NCI-H1694 (cell line): ENCODE measurements around the gene GNS.
A peak's percentile ranks its signal among the peaks of the same experiment; 100 is the strongest.

ENCODE experiments used
- DNase-seq: peaks from one replicate; lab custom pipeline; 2025; lab: John Stamatoyannopoulos, UW

The GNS gene

GRCh38 chr12:64735442-64735841 lies 23.8 kb downstream of the GNS start:
- no peak for DNase-seq

GRCh38 chr12:64733857-64734256 lies 25.3 kb downstream of the GNS start:
- DNase-seq: peak; percentile 85

GRCh38 chr12:64731683-64732082 lies 27.5 kb downstream of the GNS start:
- DNase-seq: no peak

- DNase-seq: no peak
Measured at GRCh38 chr12:64730588-64730969, 28.6 kb downstream of the GNS start.

GRCh38 chr12:64729909-64730587 lies 29.2 kb downstream of the GNS start:
- DNase-seq: peak; percentile 25

- DNase-seq: no peak
Measured at GRCh38 chr12:64724201-64724745, 34.9 kb downstream of the GNS start.

- DNase-seq: no peak
Measured at GRCh38 chr12:64723630-64724029, 35.6 kb downstream of the GNS start.

- no peak for DNase-seq
Measured at GRCh38 chr12:64722835-64723234, 36.4 kb downstream of the GNS start.

- no peak for DNase-seq
Measured at GRCh38 chr12:64720884-64721283, 38.3 kb downstream of the GNS start.

GRCh38 chr12:64718649-64719048 lies 40.6 kb downstream of the GNS start:
- no peak for DNase-seq

- DNase-seq: no peak
Measured at GRCh38 chr12:64716839-64717455, 42.3 kb downstream of the GNS start.

- no peak for DNase-seq
Measured at GRCh38 chr12:64716371-64716770, 42.8 kb downstream of the GNS start.

GRCh38 chr12:64714551-64714968 lies 44.6 kb downstream of the GNS start:
- no peak for DNase-seq

GRCh38 chr12:64713376-64713775 lies 45.8 kb downstream of the GNS start:
- no peak for DNase-seq

- DNase-seq: no peak
Measured at GRCh38 chr12:64709429-64709828, 49.8 kb downstream of the GNS start.

- DNase-seq: no peak
Measured at GRCh38 chr12:64707926-64708325, 51.3 kb downstream of the GNS start.

- no peak for DNase-seq
Measured at GRCh38 chr12:64707362-64707761, 51.8 kb downstream of the GNS start.

- no peak for DNase-seq
Measured at GRCh38 chr12:64706857-64707256, 52.3 kb downstream of the GNS start.

GRCh38 chr12:64706306-64706705 lies 52.9 kb downstream of the GNS start:
- DNase-seq: no peak

- no peak for DNase-seq
Measured at GRCh38 chr12:64701283-64701682, 57.9 kb downstream of the GNS start.

- no peak for DNase-seq
Measured at GRCh38 chr12:64700532-64700931, 58.7 kb downstream of the GNS start.

- no peak for DNase-seq
Measured at GRCh38 chr12:64699504-64700115, 59.6 kb downstream of the GNS start.

GRCh38 chr12:64696080-64696741 lies 63.0 kb downstream of the GNS start:
- DNase-seq: no peak
